Stimulated activated CD8-positive, alpha-beta memory T cell treated with anti-CD3 and anti-CD28 coated beads, Interleukin-7, amount 100 ng/mL, for 4 hours (primary cell): ENCODE data around the gene DYRK1A.

Source experiments
- DNase-seq, 2 donors: peaks; one replicate each; pipeline ENCODE4 v3.0.0-alpha.2; 2020; ENCODE audit warnings: low read depth in 2 of 2

The DYRK1A gene

DNA sequence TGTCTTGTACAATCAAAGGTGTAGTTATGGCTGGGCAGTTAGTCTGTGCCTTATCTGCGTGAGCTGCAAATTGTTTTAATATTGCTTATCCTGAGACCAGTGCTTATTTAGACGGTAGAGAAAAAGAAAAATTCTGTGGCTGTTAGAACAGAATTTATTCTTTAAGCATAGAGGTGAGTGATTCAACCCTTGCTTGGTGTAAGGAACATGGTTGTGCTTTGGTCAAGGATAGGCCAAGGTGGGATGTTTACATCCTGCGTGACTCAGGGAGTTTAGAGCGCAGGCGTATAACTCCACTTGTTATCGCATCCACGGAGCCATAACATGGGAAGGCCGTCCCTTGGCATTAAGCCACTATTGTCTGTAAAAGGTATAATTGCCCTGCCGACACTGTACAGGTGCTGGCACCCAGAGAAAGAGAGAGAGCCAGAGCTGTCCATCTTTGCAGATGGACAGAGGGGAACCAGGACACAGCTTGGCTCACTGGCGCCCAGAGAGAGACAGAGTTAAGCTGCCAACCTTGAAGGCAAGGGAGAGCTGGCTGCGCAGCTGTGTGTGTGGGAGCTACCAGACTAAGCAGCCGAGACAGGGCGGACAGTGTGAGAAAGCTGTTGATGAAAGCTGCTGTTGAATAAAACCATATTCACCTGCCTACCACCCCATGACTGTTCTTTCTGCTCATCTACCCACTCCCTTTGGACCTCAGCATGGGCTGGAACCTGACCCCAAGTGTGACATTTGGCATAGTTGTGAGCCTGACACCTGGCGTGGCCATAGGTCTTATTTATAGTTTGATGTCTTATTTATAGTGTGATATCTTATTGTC is 200.4 kb downstream of the DYRK1A start:
- DNase-seq: no peak

DNA sequence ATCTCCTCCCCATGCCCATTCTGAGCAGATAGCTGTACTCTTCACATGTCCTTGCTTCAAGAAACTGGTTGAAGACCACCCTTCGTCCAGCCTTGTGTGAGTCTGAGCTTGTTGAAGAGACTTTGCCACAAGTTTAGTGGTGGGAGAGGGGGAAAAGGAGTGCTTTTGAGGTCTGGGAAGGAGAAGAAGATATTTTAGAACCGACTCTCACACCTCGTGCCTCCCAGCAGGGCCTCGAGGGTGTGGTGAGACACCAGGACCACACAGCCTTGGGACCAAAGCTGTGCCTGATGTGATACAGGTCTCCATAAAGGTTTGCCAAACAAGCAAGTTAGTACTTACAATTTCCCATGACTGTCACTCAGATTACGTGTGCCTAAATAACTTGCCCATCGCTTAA is 201.8 kb downstream of the DYRK1A start:
- no peak for DNase-seq

DNA sequence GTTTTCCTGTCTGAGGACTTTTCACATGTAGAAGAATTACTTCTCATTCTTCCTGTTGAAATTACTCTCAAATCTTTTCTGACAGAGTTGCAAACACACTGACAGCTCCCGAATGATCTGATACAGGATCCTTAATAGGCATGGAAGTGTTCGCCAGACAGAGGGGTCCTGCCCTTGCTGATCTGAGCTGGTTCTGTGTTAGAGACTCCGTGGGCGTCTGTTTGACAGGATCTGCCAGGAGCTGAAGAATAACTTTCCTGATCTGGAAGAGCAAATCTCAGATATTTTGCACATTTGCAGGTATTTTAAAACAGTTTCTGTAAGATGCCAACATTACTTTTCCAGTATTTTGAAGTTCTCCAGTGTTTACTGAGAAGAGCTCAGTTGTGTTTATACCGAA is 202.3 kb downstream of the DYRK1A start:
- no peak for DNase-seq

GRCh38 chr21:37571442-37571841 is 204.9 kb downstream of the DYRK1A start:
- no peak for DNase-seq

DNA sequence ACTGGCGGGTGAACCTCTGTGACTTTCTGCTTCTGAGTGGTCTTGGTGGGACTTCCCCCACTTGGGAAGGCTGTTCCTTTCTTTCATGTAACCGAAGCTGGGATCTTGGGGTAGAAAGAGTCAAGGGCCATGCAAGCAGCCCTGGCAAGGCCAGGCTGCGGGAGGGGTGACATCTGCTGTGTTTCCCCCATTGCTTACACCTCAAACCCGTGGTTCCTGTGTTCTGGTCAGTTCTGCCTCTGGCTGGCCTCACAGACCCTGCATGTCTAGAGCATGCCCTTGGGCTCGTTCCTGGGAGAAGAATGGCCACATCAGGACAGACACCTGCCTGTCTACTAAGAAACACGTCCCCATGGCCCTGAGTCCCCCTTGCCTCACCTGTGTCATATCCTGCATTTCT is 207.7 kb downstream of the DYRK1A start:
- no peak for DNase-seq

GRCh38 chr21:37574751-37575150 is 208.2 kb downstream of the DYRK1A start:
- DNase-seq: no peak

DNA sequence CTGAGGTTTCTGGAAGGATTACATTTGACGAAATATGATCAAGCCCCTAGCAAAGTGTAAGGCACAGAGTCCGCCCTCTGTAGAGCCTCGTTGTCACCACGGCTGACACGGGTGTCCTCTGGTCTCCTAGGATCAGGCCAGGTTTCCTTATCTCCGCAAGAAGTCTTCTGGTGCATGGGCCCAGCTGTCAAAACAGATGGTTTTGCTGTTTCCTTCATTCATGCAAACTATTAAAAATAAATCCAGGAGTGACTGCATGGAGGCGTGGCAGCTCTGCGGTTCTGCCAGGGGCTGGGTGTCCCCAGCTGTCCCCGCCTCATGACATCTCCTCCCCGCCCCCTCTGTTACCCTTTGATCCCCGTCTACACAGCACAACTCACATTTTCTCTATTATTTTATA is 209.0 kb downstream of the DYRK1A start:
- DNase-seq: no peak
